GF-D8 (cell line): ENCODE results near the gene LAMB1.
"Not testable (repeated sequence)": the region's sequence is repeated elsewhere in the genome, so short reads cannot be mapped to it uniquely, and the experiment has no call there.

Experiments
- DNase-seq: peaks from one replicate; lab custom pipeline; 2025; lab: John Stamatoyannopoulos, UW

LAMB1 gene

GRCh38 chr7:107917763-107918651, 85.0 kb downstream of the LAMB1 start:
- no peak for DNase-seq

- no peak for DNase-seq
These were observed 87.4 kb downstream of the LAMB1 start for GRCh38 chr7:107915541-107915940.

DNA sequence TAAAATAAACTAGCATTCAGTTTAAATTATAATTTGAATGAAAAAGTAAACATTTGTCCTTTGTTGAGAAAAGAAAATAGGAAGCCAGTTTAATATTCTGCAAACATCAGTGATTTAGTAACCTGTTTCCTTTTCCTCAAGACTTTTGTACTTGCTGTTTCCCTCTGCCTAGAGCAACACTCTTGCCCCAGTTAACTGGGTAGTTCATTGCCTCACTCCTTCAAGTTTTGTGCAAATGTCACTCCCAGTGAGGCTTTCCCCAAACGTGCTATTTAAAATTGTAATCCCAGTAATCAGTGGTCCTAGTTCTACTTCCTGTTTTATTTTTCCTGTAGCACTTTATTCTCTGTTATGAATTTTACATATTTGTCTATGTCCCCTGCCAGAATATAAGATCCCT, 88.1 kb downstream of the LAMB1 start:
- DNase-seq, result no peak

DNA sequence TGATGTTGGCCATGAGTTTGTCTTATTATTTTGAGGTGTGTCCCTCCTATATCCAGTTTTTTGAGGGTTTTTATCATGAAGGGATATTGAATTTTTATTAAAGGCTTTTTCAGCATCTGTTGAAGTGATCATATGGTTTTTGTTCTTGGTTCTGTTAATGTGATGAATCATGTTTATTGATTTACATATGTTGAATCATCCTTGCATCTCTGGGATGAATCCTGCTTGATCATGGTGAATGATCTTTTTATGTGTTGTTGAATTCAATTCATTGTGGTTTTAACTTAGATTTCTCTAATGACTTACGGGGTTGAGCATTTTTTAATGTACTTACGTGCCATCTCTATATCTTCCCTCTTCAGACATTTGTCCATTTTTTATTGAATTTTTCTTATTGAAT, 89.1 kb downstream of the LAMB1 start:
- no peak for DNase-seq

DNA sequence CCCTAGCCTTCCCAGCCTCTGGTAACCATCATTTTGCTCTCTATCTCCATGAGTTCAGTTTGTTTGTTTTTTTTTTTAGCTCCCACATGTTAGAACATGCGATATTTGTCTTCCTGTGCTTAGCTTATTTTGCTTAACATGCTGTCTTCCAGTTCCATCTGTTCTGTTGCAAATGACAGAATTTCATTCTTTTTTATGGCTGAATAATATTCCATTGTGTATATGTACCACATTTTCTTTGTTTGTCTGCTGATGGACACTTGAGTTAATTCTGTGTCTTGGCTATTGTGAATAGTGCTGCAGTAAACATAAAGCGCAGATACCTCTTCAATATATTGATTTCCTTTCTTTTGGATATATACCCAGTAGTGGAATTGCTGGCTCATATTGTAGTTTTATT, 91.0 kb downstream of the LAMB1 start:
- no peak for DNase-seq

DNA sequence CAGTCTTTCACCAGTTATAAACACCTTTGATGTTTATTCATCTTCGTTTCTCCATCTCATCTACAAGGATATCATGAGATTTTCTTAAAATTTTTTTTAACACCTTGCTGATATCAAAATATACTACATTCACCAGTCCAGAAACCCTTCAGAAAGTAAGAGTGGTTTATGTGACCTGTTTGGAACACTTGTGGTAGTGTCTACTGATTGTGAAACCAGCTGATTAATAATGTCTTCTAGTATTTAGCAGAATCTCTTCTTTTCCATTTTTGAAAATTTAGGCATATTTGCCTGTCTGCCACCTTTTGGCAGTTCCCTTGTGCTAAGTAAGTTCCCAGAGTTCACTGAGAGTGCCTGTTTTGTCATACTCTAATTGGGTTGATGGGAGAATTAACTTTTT, 93.5 kb downstream of the LAMB1 start:
- no peak for DNase-seq

GRCh38 chr7:107907790-107908189, 95.2 kb downstream of the LAMB1 start:
- DNase-seq, result no peak

- DNase-seq, result no peak
These were observed 100.6 kb downstream of the LAMB1 start for GRCh38 chr7:107902381-107902780.

- DNase-seq, result no peak
These were observed 102.4 kb downstream of the LAMB1 start for GRCh38 chr7:107900496-107901015.

- no peak for DNase-seq
These were observed 103.9 kb downstream of the LAMB1 start for GRCh38 chr7:107898997-107899594.

DNA sequence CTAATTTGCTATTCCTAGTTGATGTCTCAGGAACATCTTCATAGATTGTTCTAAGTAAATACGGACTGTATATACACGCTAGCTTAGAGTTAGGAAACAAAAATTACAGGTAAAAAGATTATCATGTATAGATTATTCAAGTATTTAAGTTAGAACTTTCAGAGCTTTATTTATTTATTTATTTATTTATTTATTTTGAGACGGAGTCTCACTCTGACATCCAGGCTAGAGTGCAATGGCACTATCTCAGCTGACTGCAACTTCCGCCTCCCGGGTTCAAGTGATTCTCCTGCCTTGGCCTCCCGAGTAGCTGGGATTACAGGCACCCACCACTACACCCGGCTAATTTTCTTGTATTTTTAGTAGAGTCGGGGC, 110.6 kb downstream of the LAMB1 start:
- DNase-seq, result not testable (repeated sequence)

DNA sequence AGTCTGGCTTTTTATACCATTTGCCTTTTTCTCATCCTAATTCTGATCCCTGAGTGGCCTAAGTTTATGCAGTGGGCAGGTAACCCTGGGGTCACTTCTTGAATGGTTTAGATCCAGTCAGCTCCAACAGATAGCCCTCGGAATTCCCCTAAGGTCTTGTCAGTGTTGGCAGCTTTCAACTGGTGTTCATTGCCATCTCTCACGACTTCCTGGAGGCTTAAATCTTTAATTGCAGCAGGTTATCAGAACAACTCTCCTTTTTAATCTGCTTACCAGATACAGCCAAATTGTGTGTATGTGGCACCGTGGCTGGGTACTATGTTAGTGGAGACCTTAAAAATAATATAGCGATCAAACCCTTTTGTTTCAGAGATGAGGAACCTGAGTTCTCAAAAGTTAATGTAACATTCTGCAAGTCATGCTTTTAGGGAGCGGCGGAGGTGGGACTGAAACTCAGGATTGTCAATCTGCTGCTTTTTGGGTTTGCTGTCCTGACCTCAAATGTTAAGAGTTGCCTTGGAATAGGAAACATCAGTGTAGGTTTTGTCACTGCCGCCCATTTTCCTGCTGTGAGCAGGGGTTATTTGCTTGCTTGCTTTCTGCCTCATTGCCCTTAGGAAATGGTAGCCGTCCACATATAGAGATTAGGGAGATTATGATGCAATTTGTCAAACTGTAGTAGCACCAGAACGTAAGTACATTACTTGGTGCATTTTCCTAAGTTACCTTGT, 111.2 kb downstream of the LAMB1 start:
- peak; percentile 54 for DNase-seq

GRCh38 chr7:107890962-107891635, 111.9 kb downstream of the LAMB1 start, which contains the start of gene DLD:
Gene DLD (plus strand): TSS chr7:107891183. CDS start chr7:107891251, 68 bp downstream.
- DNase-seq, result peak; percentile 68

DNA sequence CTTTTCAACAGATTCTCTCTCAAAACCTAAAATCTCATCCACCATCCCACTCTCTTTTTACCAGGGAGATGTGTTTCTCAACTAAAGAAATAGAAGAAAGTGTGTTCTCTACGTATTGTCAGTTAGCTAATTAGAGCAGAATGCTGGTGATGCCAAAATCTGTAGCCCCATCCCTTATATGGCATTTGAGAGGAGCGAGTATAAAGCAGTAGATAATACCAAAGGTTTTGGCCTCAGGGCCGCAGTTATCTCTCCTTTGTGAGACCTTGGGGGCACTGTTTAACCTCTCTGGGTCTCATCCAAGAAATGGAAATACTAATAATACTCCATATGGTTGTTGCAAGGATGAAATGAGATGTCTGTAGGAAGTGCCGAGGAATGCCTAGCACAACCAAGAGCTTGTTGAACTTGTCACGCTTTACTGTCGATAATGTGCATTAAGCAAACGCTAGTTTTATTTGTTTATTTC, 112.4 kb downstream of the LAMB1 start:
- DNase-seq, result no peak

DNA sequence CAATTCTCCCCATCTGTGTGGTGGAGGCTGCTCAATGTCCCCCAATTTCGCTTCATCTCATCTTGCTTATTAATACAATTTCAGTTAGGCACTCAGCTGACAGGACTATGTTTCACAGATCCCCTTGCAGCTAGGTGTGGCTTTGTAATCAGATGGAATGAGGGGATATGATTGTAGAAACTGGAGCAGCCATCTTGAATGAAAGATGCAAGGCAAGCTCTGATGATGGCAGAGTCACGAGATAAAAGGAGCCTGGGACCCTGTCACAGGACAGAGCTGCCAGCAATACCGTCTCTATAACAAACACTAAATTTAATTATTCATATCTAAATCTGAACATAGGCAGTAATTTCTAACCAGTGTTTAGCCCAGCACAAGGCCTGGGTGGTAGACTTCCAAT, 113.0 kb downstream of the LAMB1 start:
- no peak for DNase-seq

- not testable (repeated sequence) for DNase-seq
These were observed 115.1 kb downstream of the LAMB1 start for GRCh38 chr7:107887827-107888226.

GRCh38 chr7:107884066-107884818, 118.7 kb downstream of the LAMB1 start:
- no peak for DNase-seq

DNA sequence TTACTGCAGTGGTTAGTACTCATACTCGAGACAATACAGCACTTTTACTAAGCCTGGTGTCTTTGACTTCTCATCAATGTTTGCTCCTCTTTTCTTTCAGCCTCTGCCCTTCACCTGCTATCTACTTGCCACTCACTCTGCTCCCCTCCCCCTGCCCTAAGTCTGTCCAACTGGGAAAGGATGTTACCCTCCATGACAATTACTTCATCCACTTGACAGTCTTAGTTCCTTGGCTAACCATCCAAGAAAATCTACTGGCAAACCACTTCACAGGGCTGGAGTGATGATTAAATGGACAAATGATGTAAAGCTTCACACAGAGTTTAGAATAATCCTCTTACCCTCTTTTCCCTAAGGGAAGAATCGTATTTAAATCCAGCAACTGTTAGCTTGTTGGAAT, 120.2 kb downstream of the LAMB1 start:
- DNase-seq, result no peak

GRCh38 chr7:107879400-107880035, 123.4 kb downstream of the LAMB1 start:
- DNase-seq, result peak; percentile 23

DNA sequence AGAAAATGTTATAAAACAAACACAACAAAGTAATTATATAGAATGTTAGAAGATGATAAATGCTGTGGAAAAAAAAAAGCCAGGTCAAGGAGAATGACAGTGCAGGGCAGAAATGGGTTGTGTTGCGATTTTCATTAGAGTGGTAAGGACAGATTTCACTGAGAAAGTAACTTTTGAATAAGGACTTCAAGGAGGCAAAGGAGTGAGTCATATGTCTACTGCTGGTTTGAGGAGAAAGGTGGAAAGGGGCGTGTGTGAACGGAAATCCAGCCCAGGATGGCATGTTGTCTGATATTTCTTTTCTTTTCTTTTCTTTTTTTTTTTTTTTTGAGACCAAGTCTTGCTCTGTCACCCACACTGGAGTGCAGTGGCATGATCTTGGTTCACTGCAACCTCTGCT, 124.3 kb downstream of the LAMB1 start:
- no peak for DNase-seq
